ENCODE measurements around the gene IRAK4. TPM values are rescaled to one million over a fixed set of nuclear protein-coding genes. Genes with fewer than 3 reads are reported as not detected.
A peak's percentile ranks its signal among the peaks of the same experiment; 100 is the strongest.

IRAK4 gene
- total and polyA plus RNA-seq, 2 donors, result 30.4 to 43.8 TPM

DNA sequence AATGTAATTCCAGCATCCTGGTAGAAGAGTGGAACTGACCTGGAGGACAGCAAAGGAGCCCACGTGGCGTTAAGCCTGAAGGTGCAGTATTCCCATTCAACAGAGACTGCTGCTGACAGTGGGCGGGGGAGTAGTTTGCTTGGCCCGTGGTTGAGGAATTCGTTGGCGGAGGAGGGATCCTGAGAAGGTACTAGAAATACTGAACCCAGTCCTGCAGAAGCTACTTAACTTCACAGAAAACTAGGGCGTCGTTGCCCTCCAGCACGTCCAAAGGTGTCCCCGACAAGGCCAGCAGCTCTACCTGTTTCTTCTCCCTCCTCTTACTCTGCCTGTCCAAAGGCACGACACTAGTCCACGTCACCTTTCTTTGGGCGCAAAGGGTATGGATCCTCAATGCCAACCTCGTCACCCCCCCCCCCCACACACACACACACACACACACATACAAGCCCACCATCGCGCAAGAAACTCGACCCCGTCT is 464 bp upstream of the IRAK4 start:
- no peaks in the 10 kb centered on the region for H3K27me3 ChIP-seq (ENCODE audit: control insufficient read depth in 2 of 2, insufficient read depth in 1 of 2, low read length in 1 of 2)
- no peaks in the 10 kb centered on the region for H3K9me3 ChIP-seq (ENCODE audit: control insufficient read depth in 2 of 2, insufficient read depth in 1 of 2, low read length in 1 of 2)
- H3K27ac ChIP-seq (ENCODE audit: low read depth in 1 of 2, low read length in 1 of 2), result peak overlapping the region; percentile 66 to 99
- 3% methylated on average over 18 of the region's 18 CpGs for WGBS
- peak in 1 of 9 donors; percentile 17 for DNase-seq (ENCODE audit: low read depth in 6 of 9, low spot score in 9 of 9)
- peaks cover 0 to 4% of the 10 kb centered on the region in 2 donors for H3K36me3 ChIP-seq (ENCODE audit: control insufficient read depth in 2 of 2, insufficient read depth in 2 of 2, low read length in 1 of 2)
- H3K4me3 ChIP-seq (ENCODE audit: low read length in 2 of 2), result peak overlapping the region; percentile 91 to 94
- H3K4me1 ChIP-seq (ENCODE audit: control insufficient read depth in 2 of 2, insufficient read depth in 2 of 2, low read length in 2 of 2), result peaks cover 15 to 25% of the 10 kb centered on the region in 2 donors

DNA sequence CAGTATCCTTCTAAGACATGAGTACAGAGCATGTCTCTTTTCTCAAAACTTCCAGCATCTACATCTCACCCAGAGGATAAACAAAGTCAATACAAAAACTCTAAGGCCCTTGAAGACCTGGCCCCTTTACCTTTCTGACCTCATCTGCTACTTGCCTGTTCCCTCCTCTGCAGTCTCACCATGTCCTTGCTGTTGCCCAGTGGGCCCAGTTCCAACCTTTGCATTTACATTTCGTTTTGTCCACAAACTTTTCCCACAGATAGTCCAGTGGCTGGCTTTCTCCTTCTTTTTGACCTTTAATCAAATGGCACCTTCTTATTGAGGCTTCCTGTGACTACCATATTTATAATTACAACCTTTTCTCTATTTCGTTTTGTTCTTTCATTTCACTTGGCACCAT is 1.6 kb downstream of the IRAK4 start:
- Histone ChIP-seq H3K4me1 (ENCODE audit: control insufficient read depth in 2 of 2, insufficient read depth in 2 of 2, low read length in 2 of 2) (peaks cover 15 to 23% of the 10 kb centered on the region in 2 donors), H3K9me3 (ENCODE audit: control insufficient read depth in 2 of 2, insufficient read depth in 1 of 2, low read length in 1 of 2) (no peaks in the 10 kb centered on the region), H3K27ac (ENCODE audit: low read depth in 1 of 2, low read length in 1 of 2) (no peak overlapping the region), H3K27me3 (ENCODE audit: control insufficient read depth in 2 of 2, insufficient read depth in 1 of 2, low read length in 1 of 2) (no peaks in the 10 kb centered on the region), H3K4me3 (ENCODE audit: low read length in 2 of 2) (peak overlapping the region; percentile 91 to 94), H3K36me3 (ENCODE audit: control insufficient read depth in 2 of 2, insufficient read depth in 2 of 2, low read length in 1 of 2) (peaks cover 0 to 4% of the 10 kb centered on the region in 2 donors)
- WGBS, result 94% methylated on average over 2 of the region's 2 CpGs
- no peak for DNase-seq (ENCODE audit: low read depth in 6 of 9, low spot score in 9 of 9)

DNA sequence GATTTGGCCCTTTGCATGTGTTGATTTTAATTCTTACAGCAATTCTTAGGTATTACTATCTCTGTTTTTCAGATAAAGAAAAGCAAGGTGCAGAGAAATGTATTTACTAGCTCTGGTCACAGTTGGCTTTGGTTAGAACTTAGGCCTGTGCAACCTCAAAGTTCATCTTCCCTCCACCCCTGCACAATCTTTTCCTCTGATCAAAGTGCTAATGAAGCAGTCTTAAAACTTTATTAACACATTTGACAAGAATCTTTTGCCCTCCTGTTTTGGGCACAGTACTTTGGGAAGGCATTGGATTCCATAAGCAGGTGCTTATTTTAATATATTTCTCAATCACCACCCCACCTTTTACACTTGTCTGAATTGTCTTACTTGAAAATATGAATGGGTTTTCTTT is 2.7 kb downstream of the IRAK4 start:
- peak in 1 of 9 donors; percentile 10 for DNase-seq (ENCODE audit: low read depth in 6 of 9, low spot score in 9 of 9)
- Histone ChIP-seq H3K36me3 (ENCODE audit: control insufficient read depth in 2 of 2, insufficient read depth in 2 of 2, low read length in 1 of 2) (peaks cover 0 to 4% of the 10 kb centered on the region in 2 donors), H3K27me3 (ENCODE audit: control insufficient read depth in 2 of 2, insufficient read depth in 1 of 2, low read length in 1 of 2) (no peaks in the 10 kb centered on the region), H3K27ac (ENCODE audit: low read depth in 1 of 2, low read length in 1 of 2) (no peak overlapping the region), H3K4me3 (ENCODE audit: low read length in 2 of 2) (no peak overlapping the region), H3K9me3 (ENCODE audit: control insufficient read depth in 2 of 2, insufficient read depth in 1 of 2, low read length in 1 of 2) (no peaks in the 10 kb centered on the region), H3K4me1 (ENCODE audit: control insufficient read depth in 2 of 2, insufficient read depth in 2 of 2, low read length in 2 of 2) (peaks cover 15 to 23% of the 10 kb centered on the region in 2 donors)

DNA sequence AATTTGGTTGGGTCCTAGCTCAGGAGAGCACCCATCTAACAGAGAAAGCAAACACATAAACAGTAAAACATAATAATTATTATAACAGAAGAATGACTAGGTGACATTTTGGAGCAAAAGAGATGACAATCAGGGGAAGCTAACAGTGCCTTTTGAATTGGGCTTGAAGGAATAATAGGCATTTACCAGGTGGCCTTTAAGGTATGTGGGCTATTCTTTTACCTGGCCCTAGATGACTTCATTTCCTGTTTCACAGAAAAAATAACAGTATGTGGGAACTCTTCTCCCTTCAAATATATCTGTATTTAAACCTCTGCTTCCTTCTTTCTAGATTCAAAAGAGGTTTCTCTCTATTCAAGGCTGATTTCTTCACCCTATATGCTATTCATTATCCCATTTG is 3.8 kb downstream of the IRAK4 start:
- no peak for DNase-seq (ENCODE audit: low read depth in 6 of 9, low spot score in 9 of 9)
- peaks cover 0 to 4% of the 10 kb centered on the region in 2 donors for H3K36me3 ChIP-seq (ENCODE audit: control insufficient read depth in 2 of 2, insufficient read depth in 2 of 2, low read length in 1 of 2)
- H3K27me3 ChIP-seq (ENCODE audit: control insufficient read depth in 2 of 2, insufficient read depth in 1 of 2, low read length in 1 of 2), result no peaks in the 10 kb centered on the region
- H3K4me1 ChIP-seq (ENCODE audit: control insufficient read depth in 2 of 2, insufficient read depth in 2 of 2, low read length in 2 of 2), result peaks cover 15 to 23% of the 10 kb centered on the region in 2 donors
- no peaks in the 10 kb centered on the region for H3K9me3 ChIP-seq (ENCODE audit: control insufficient read depth in 2 of 2, insufficient read depth in 1 of 2, low read length in 1 of 2)
- H3K4me3 ChIP-seq (ENCODE audit: low read length in 2 of 2), result no peak overlapping the region
- no peak overlapping the region for H3K27ac ChIP-seq (ENCODE audit: low read depth in 1 of 2, low read length in 1 of 2)

DNA sequence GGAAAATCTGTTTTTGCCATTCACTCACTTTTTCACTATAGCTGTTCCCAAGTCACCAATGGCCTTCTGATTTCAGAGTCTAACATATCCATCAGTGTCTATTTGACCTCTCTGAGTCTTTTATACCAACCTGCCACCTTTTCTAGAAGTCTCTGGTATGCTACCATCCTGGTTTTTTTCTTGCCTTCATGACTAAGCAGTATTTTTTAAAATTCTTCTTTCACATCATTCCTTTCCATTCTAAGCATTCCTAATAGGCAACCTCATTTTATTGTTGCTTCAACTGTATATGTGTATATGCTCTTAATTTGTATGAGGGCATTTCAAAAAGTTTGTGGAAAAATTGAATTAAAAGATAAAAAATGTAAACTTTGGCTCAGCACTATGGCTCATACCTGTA is 5.0 kb downstream of the IRAK4 start:
- H3K4me1 ChIP-seq (ENCODE audit: control insufficient read depth in 2 of 2, insufficient read depth in 2 of 2, low read length in 2 of 2), result peaks cover 12 to 17% of the 10 kb centered on the region in 2 donors
- H3K9me3 ChIP-seq (ENCODE audit: control insufficient read depth in 2 of 2, insufficient read depth in 1 of 2, low read length in 1 of 2), result no peaks in the 10 kb centered on the region
- H3K4me3 ChIP-seq (ENCODE audit: low read length in 2 of 2), result no peak overlapping the region
- H3K36me3 ChIP-seq (ENCODE audit: control insufficient read depth in 2 of 2, insufficient read depth in 2 of 2, low read length in 1 of 2), result peaks cover 0 to 7% of the 10 kb centered on the region in 2 donors
- DNase-seq (ENCODE audit: low read depth in 6 of 9, low spot score in 9 of 9), result no peak
- H3K27me3 ChIP-seq (ENCODE audit: control insufficient read depth in 2 of 2, insufficient read depth in 1 of 2, low read length in 1 of 2), result no peaks in the 10 kb centered on the region
- H3K27ac ChIP-seq (ENCODE audit: low read depth in 1 of 2, low read length in 1 of 2), result no peak overlapping the region

DNA sequence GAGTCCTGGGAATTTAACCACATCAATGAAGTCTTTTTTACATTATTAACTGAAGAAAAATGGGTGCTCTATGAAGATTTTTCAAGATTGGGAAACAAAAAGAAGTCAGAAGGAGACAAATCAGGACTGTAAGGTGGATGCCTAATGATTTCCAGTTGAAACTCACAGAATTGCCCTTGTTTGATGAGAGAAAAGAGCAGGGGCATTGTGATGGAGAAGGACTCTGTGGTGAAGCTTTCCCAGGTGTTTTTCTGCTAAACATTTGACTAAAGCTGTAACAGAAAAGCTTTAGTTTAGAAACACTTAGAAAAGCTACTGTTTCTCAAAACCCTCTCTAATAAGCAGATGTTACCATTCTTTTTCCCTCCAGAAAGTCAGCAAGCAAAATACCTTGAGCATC is 5.8 kb downstream of the IRAK4 start:
- peaks cover 0 to 7% of the 10 kb centered on the region in 2 donors for H3K36me3 ChIP-seq (ENCODE audit: control insufficient read depth in 2 of 2, insufficient read depth in 2 of 2, low read length in 1 of 2)
- H3K27ac ChIP-seq (ENCODE audit: low read depth in 1 of 2, low read length in 1 of 2), result no peak overlapping the region
- no peaks in the 10 kb centered on the region for H3K27me3 ChIP-seq (ENCODE audit: control insufficient read depth in 2 of 2, insufficient read depth in 1 of 2, low read length in 1 of 2)
- no peaks in the 10 kb centered on the region for H3K9me3 ChIP-seq (ENCODE audit: control insufficient read depth in 2 of 2, insufficient read depth in 1 of 2, low read length in 1 of 2)
- DNase-seq (ENCODE audit: low read depth in 6 of 9, low spot score in 9 of 9), result no peak
- peaks cover 12 to 17% of the 10 kb centered on the region in 2 donors for H3K4me1 ChIP-seq (ENCODE audit: control insufficient read depth in 2 of 2, insufficient read depth in 2 of 2, low read length in 2 of 2)
- H3K4me3 ChIP-seq (ENCODE audit: low read length in 2 of 2), result no peak overlapping the region

DNA sequence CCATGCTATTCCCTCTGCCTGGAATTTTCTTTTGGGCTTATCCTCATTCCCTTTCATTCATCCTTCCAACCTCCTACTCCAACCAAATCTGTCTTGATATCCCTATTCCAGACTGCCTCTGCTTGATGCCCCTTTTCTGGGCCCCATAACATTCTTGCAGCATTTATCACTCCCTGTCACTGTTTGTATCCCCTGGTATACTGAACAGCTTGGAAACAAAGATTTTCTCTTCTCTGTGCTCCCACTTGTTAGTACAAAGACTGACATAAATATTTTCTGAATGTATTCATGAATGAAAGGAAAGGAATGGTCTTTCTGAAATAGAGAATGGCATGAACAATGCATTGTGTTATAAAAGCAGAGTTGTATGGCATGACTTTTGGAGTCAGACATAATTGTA is 7.5 kb downstream of the IRAK4 start:
- Histone ChIP-seq H3K4me1 (ENCODE audit: control insufficient read depth in 2 of 2, insufficient read depth in 2 of 2, low read length in 2 of 2) (peaks cover 2 to 7% of the 10 kb centered on the region in 2 donors), H3K9me3 (ENCODE audit: control insufficient read depth in 2 of 2, insufficient read depth in 1 of 2, low read length in 1 of 2) (no peaks in the 10 kb centered on the region), H3K36me3 (ENCODE audit: control insufficient read depth in 2 of 2, insufficient read depth in 2 of 2, low read length in 1 of 2) (peaks cover 8 to 21% of the 10 kb centered on the region in 2 donors), H3K27ac (ENCODE audit: low read depth in 1 of 2, low read length in 1 of 2) (no peak overlapping the region), H3K4me3 (ENCODE audit: low read length in 2 of 2) (no peak overlapping the region), H3K27me3 (ENCODE audit: control insufficient read depth in 2 of 2, insufficient read depth in 1 of 2, low read length in 1 of 2) (no peaks in the 10 kb centered on the region)
- no peak for DNase-seq (ENCODE audit: low read depth in 6 of 9, low spot score in 9 of 9)

DNA sequence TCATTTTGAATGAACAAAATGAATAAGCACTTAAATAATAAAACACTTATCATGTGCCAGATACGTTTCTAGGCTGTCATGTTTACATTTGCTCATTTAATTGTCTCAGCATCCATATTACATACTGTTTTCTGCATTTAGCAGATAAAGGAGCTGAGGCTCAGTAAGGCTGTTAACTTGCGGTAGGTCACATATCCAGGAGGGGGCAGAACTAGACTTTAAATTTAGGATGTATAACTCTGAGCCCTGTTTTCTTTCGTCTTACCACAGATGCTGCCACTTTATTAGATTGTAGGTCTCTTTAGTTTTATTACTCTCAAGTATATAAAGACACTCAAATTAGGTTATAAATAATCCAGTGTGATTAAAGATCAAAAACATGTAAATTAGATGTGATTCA is 17.7 kb downstream of the IRAK4 start:
- peaks cover 18 to 69% of the 10 kb centered on the region in 2 donors for H3K36me3 ChIP-seq (ENCODE audit: control insufficient read depth in 2 of 2, insufficient read depth in 2 of 2, low read length in 1 of 2)
- 93% methylated on average over 3 of the region's 3 CpGs for WGBS
- no peak overlapping the region for H3K27ac ChIP-seq (ENCODE audit: low read depth in 1 of 2, low read length in 1 of 2)
- peak in 3 of 9 donors; percentile 11 to 25 (median 18) for DNase-seq (ENCODE audit: low read depth in 6 of 9, low spot score in 9 of 9)
- no peak overlapping the region for H3K4me3 ChIP-seq (ENCODE audit: low read length in 2 of 2)
- H3K4me1 ChIP-seq (ENCODE audit: control insufficient read depth in 2 of 2, insufficient read depth in 2 of 2, low read length in 2 of 2), result no peaks in the 10 kb centered on the region
- H3K9me3 ChIP-seq (ENCODE audit: control insufficient read depth in 2 of 2, insufficient read depth in 1 of 2, low read length in 1 of 2), result no peaks in the 10 kb centered on the region
- H3K27me3 ChIP-seq (ENCODE audit: control insufficient read depth in 2 of 2, insufficient read depth in 1 of 2, low read length in 1 of 2), result no peaks in the 10 kb centered on the region

DNA sequence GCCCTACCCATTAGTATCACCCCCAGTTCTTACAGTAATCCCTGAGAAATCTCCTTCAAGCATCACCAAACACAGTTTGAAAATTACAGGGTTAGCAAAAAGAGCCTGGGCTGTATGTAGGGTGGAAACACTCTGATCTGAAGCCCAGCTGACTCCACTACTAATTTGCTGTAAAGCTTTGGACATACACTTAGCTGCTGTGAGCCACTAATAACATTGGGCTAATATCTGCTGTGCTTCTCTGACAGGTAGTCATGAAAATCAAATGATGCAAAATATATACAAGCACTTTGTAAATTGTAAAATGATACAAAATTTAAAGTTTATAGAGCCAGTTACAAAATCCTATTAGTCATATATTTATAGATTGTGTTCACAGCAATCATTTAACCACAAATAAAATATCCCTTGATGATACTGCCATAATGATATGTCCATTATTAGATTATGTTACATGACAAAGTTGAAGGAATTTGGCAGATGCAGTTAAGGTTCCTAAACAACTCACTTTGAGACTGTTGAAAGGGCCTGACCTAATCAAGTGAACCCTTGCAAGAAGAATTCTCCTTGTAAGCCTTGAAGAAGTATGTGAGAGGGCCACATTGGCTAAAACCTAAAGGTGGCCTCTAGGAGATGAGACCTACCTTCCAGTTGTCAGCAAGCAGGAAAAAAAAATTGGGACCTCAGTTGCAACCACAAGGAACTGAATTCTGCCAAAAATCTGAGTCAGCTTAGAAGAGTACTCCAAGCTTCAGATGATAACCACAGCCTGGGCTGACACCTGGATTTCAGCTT is 28.3 kb downstream of the IRAK4 start:
- Histone ChIP-seq H3K36me3 (ENCODE audit: control insufficient read depth in 2 of 2, insufficient read depth in 2 of 2, low read length in 1 of 2) (peaks cover 41 to 51% of the 10 kb centered on the region in 2 donors), H3K27ac (ENCODE audit: low read depth in 1 of 2, low read length in 1 of 2) (no peak overlapping the region)

More for the DNA sequence above, 28.3 kb downstream of the IRAK4 start:
- Histone ChIP-seq H3K9me3 (ENCODE audit: control insufficient read depth in 2 of 2, insufficient read depth in 1 of 2, low read length in 1 of 2) (no peaks in the 10 kb centered on the region), H3K4me3 (ENCODE audit: low read length in 2 of 2) (no peak overlapping the region), H3K27me3 (ENCODE audit: control insufficient read depth in 2 of 2, insufficient read depth in 1 of 2, low read length in 1 of 2) (no peaks in the 10 kb centered on the region), H3K4me1 (ENCODE audit: control insufficient read depth in 2 of 2, insufficient read depth in 2 of 2, low read length in 2 of 2) (no peaks in the 10 kb centered on the region)
- DNase-seq (ENCODE audit: low read depth in 6 of 9, low spot score in 9 of 9), result no peak

Measured in thymus (tissue), 11 donors.